Trophoblast cell (in vitro differentiated cells and primary cell): Measurements from ENCODE around the gene SCG3. TPM values are rescaled to one million over a fixed set of nuclear protein-coding genes. Genes with fewer than 3 reads are reported as not detected.
A peak's percentile ranks its signal among the peaks of the same experiment; 100 is the strongest.

ENCODE experiments used
- DNase-seq, 2 donors: peaks; one replicate each; pipeline ENCODE4 v3.0.0-alpha.2; 2016
- H2AFZ ChIP-seq: 2 replicates; pipeline ENCODE4 v1.6.1; 2013; ENCODE audit warnings: low read length, moderate library complexity, mild to moderate bottlenecking; ENCODE audit not compliant: insufficient read depth, poor library complexity
- H2AK5ac ChIP-seq: 2 replicates; pipeline ENCODE4 v1.6.1; 2013; ENCODE audit warnings: mild to moderate bottlenecking, low read length
- H2BK120ac ChIP-seq: 2 replicates; pipeline ENCODE4 v1.6.1; 2013; ENCODE audit warnings: low read length, mild to moderate bottlenecking, moderate library complexity; ENCODE audit not compliant: insufficient read depth, poor library complexity
- H2BK12ac ChIP-seq: 2 replicates; pipeline ENCODE4 v1.6.1; 2013; ENCODE audit warnings: mild to moderate bottlenecking, low read length, moderate library complexity
- H2BK5ac ChIP-seq: 2 replicates; pipeline ENCODE4 v1.6.1; 2013; ENCODE audit warnings: low read length, low read depth, moderate library complexity, mild to moderate bottlenecking; ENCODE audit not compliant: poor library complexity
- H3K14ac ChIP-seq: 2 replicates; pipeline ENCODE4 v1.6.1; 2013; ENCODE audit warnings: mild to moderate bottlenecking, low read length
- H3K18ac ChIP-seq: 2 replicates; pipeline ENCODE4 v1.6.1; 2013; ENCODE audit warnings: mild to moderate bottlenecking, low read length
- H3K23ac ChIP-seq: 2 replicates; pipeline ENCODE4 v1.6.1; 2013; ENCODE audit warnings: low read length
- H3K27ac ChIP-seq: 2 replicates; pipeline ENCODE4 v1.5.1; 2013; ENCODE audit warnings: low read depth, mild to moderate bottlenecking, inconsistent platforms, low read length, moderate library complexity
- H3K27me3 ChIP-seq: 2 replicates; pipeline ENCODE4 v1.6.1; 2013; ENCODE audit warnings: inconsistent platforms, mild to moderate bottlenecking, low read length, moderate library complexity; ENCODE audit not compliant: insufficient read depth
- H3K36me3 ChIP-seq, 2 experiments: 1 replicate in 1 of 2; 2 replicates in 1 of 2; pipeline ENCODE4 v1.6.1; 2013; ENCODE audit warnings: low read length in 2 of 2, mild to moderate bottlenecking in 2 of 2, moderate library complexity in 1 of 2; ENCODE audit not compliant: insufficient read depth in 2 of 2, control insufficient read depth in 1 of 2
- H3K4ac ChIP-seq: 2 replicates; pipeline ENCODE4 v1.6.1; 2013; ENCODE audit warnings: low read depth, mild to moderate bottlenecking, low read length, moderate library complexity
- H3K4me1 ChIP-seq, 2 experiments: 1 replicate in 1 of 2; 2 replicates in 1 of 2; pipeline ENCODE4 v1.6.1; 2013; ENCODE audit warnings: low read length in 2 of 2, mild to moderate bottlenecking in 2 of 2, moderate library complexity in 1 of 2; ENCODE audit not compliant: insufficient read depth in 2 of 2, control insufficient read depth in 1 of 2
- H3K4me2 ChIP-seq: 2 replicates; pipeline ENCODE4 v1.6.1; 2013; ENCODE audit warnings: inconsistent platforms, mild to moderate bottlenecking, low read length, moderate library complexity
- H3K4me3 ChIP-seq: 2 replicates; pipeline ENCODE4 v1.5.1; 2013; ENCODE audit warnings: mild to moderate bottlenecking, low read depth, low read length, inconsistent platforms
- H3K79me1 ChIP-seq: one replicate; pipeline ENCODE4 v1.6.1; 2013; ENCODE audit warnings: low read length
- H3K79me2 ChIP-seq: 2 replicates; pipeline ENCODE4 v1.6.1; 2013; ENCODE audit warnings: low read length, mild to moderate bottlenecking; ENCODE audit not compliant: control insufficient read depth, insufficient read depth, poor library complexity
- H3K9ac ChIP-seq: 2 replicates; pipeline ENCODE4 v1.6.1; 2013; ENCODE audit warnings: mild to moderate bottlenecking, low read length
- H3K9me3 ChIP-seq: 2 replicates; pipeline ENCODE4 v1.6.1; 2013; ENCODE audit warnings: low read depth, mild to moderate bottlenecking, control low read depth, inconsistent platforms, low read length; ENCODE audit not compliant: insufficient read depth
- H4K12ac ChIP-seq: 2 replicates; pipeline ENCODE4 v1.6.1; 2013; ENCODE audit warnings: low read depth, mild to moderate bottlenecking, low read length, moderate library complexity
- H4K8ac ChIP-seq: 2 replicates; pipeline ENCODE4 v1.6.1; 2013; ENCODE audit warnings: low read depth, mild to moderate bottlenecking, low read length, moderate library complexity
- H4K91ac ChIP-seq: one replicate; pipeline ENCODE4 v1.6.1; 2013; ENCODE audit warnings: low read depth, mild to moderate bottlenecking, low read length, moderate library complexity
- WGBS: extraction: QIAGEN DNeasy Blood & Tissue Kit; methylation state at CpG from one replicate; pipeline ENCODE4 v1.1.7; 2013; ENCODE audit warnings: missing lambda C conversion rate; ENCODE audit not compliant: insufficient read length, insufficient coverage; ENCODE audit errors: extremely low coverage; 5-methylcytosine and 5-hydroxymethylcytosine counted together
- polyA plus RNA-seq: library from polyadenylated mRNA; stranded (reverse); fragments of 200-250 nt; gene quantifications from 2 replicates; pipeline ENCODE4 v1.2.3, GENCODE V29; 2013

Gene SCG3
- polyA plus RNA-seq = 12.5 and 13.4 TPM in 2 replicates

DNA sequence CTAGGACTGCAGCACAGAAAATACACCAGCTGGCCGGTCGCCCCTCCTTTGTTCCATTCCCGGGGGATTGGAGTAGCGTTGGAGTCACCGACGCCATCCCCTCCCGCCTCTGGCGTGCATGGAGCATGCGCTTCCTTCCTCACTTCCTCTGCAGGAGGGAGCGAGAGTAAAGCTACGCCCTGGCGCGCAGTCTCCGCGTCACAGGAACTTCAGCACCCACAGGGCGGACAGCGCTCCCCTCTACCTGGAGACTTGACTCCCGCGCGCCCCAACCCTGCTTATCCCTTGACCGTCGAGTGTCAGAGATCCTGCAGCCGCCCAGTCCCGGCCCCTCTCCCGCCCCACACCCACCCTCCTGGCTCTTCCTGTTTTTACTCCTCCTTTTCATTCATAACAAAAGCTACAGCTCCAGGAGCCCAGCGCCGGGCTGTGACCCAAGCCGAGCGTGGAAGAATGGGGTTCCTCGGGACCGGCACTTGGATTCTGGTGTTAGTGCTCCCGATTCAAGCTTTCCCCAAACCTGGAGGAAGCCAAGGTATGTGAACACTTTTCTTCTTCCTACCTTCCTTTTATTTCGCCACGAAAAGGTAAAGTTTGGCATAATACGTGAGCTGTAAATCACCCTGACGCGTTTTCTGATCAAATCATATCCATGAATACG is at the start of gene SCG3:
TSS of gene SCG3 (plus strand) at position 201 of the 661 bp plus-strand sequence. CDS start at position 454, 253 bp downstream.
- Histone ChIP-seq H3K27ac (no peak within 1 kb of the TSS), H2AFZ (peak within 1 kb of the TSS; percentile 67), H3K4me3 (peak within 1 kb of the TSS; percentile 60), H3K4me2 (peak within 1 kb of the TSS; percentile 86), H3K4ac (no peak within 1 kb of the TSS), H3K23ac (no peak within 1 kb of the TSS), H3K9me3 (no peaks in the 10 kb centered on the region), H3K79me2 (no peaks in the 10 kb centered on the region), H2BK12ac (no peak within 1 kb of the TSS), H3K27me3 (no peaks in the 10 kb centered on the region), H3K14ac (no peak within 1 kb of the TSS), H4K12ac (no peak within 1 kb of the TSS), H3K79me1 (no peaks in the 10 kb centered on the region), H3K9ac (no peak within 1 kb of the TSS), H3K18ac (no peak within 1 kb of the TSS), H3K36me3 (no peaks in the 10 kb centered on the region), H4K8ac (peak within 1 kb of the TSS; percentile 51), H2AK5ac (no peak within 1 kb of the TSS), H2BK5ac (no peak within 1 kb of the TSS), H2BK120ac (no peak within 1 kb of the TSS), H4K91ac (no peak within 1 kb of the TSS), H3K4me1 (peaks cover 0 to 7% of the 10 kb centered on the region in 2 experiments)
- no CpG with 5 or more reads among the region's 38 CpGs for WGBS
- DNase-seq = peak; percentile 62 to 75

DNA sequence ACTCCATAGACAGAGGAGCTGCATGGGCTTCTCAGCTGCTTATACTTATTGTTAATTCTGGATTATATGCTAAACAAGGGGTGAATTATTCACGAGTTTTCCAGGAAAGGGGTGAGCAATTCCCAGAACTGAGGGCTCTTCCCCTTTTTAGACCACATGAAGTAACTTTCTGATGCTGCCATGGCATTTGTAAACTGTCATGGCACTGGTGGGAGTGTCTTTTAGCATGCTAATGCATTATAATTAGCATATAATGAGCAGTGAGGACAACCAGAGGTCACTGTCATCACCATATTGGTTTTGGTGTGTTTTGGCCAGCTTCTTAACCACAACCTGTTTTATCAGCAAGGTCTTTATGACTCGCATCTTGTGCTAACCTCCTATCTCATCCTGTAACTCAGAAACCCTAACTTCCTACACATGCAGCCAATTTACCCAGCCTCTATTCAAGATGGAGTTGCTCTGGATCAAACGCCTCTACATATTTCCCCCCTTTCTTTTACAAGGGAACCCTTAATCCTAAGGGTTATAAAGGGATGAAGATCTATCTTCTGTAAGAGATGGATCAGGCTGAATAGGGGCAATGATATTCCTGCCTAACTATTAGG is 46.6 kb upstream of the SCG3 start:
- no CpG with 5 or more reads among the region's 3 CpGs for WGBS

GRCh38 chr15:51641490-51642130 is 39.7 kb upstream of the SCG3 start:
- H4K8ac ChIP-seq = no peak overlapping the region
- H2BK12ac ChIP-seq = no peak overlapping the region
- no peak overlapping the region for H3K27ac ChIP-seq
- no peaks in the 10 kb centered on the region for H3K79me2 ChIP-seq
- no peaks in the 10 kb centered on the region for H3K36me3 ChIP-seq
- H3K4me1 ChIP-seq = no peaks in the 10 kb centered on the region
- no peak overlapping the region for H2BK5ac ChIP-seq
- no peak overlapping the region for H4K91ac ChIP-seq
- no peak overlapping the region for H2BK120ac ChIP-seq
- no peaks in the 10 kb centered on the region for H3K79me1 ChIP-seq
- no peak overlapping the region for H2AK5ac ChIP-seq
- H3K4ac ChIP-seq = no peak overlapping the region
- H4K12ac ChIP-seq = no peak overlapping the region
- H3K4me2 ChIP-seq = no peak overlapping the region
- no peak overlapping the region for H3K18ac ChIP-seq
- DNase-seq = no peak
- no peak overlapping the region for H3K9ac ChIP-seq
- H3K27me3 ChIP-seq = no peaks in the 10 kb centered on the region
- no peaks in the 10 kb centered on the region for H3K9me3 ChIP-seq
- no CpG with 5 or more reads among the region's 4 CpGs for WGBS
- no peak overlapping the region for H3K14ac ChIP-seq
- H3K23ac ChIP-seq = no peak overlapping the region
- H3K4me3 ChIP-seq = no peak overlapping the region
- no peak overlapping the region for H2AFZ ChIP-seq

More for the DNA sequence above, 46.6 kb upstream of the SCG3 start:
- Histone ChIP-seq H2BK5ac (no peak overlapping the region), H4K91ac (no peak overlapping the region), H3K27ac (no peak overlapping the region), H3K9me3 (no peaks in the 10 kb centered on the region), H3K18ac (no peak overlapping the region), H3K4me2 (no peak overlapping the region), H3K4ac (no peak overlapping the region), H2BK12ac (no peak overlapping the region), H3K23ac (no peak overlapping the region), H3K9ac (no peak overlapping the region), H3K36me3 (no peaks in the 10 kb centered on the region), H4K8ac (no peak overlapping the region), H3K4me1 (no peaks in the 10 kb centered on the region), H3K14ac (no peak overlapping the region), H2AK5ac (no peak overlapping the region), H3K79me2 (no peaks in the 10 kb centered on the region), H4K12ac (no peak overlapping the region), H2BK120ac (no peak overlapping the region), H3K79me1 (no peaks in the 10 kb centered on the region), H2AFZ (no peak overlapping the region), H3K4me3 (no peak overlapping the region), H3K27me3 (no peaks in the 10 kb centered on the region)
- DNase-seq = no peak

- Histone ChIP-seq H4K8ac (no peak overlapping the region), H3K4me3 (no peak overlapping the region), H3K79me1 (no peaks in the 10 kb centered on the region), H3K4ac (no peak overlapping the region), H2BK120ac (no peak overlapping the region), H4K12ac (no peak overlapping the region), H3K27me3 (no peaks in the 10 kb centered on the region), H3K9ac (no peak overlapping the region), H2BK12ac (no peak overlapping the region), H3K14ac (no peak overlapping the region), H3K4me1 (no peaks in the 10 kb centered on the region), H3K36me3 (no peaks in the 10 kb centered on the region), H3K18ac (no peak overlapping the region), H3K4me2 (no peak overlapping the region), H2BK5ac (no peak overlapping the region), H3K79me2 (no peaks in the 10 kb centered on the region), H3K9me3 (no peaks in the 10 kb centered on the region), H2AK5ac (no peak overlapping the region), H2AFZ (no peak overlapping the region), H4K91ac (no peak overlapping the region), H3K27ac (no peak overlapping the region), H3K23ac (no peak overlapping the region)
- peak in 1 of 2 donors; percentile 18 for DNase-seq
- WGBS = no CpG with 5 or more reads among the region's 1 CpG
Measured at GRCh38 chr15:51642696-51643095, 38.6 kb upstream of the SCG3 start.
